Measurements from ENCODE around the gene HERC4.
"Not testable (repeated sequence)": the region's sequence is repeated elsewhere in the genome, so short reads cannot be mapped to it uniquely, and the experiment has no call there.

Gene HERC4

DNA sequence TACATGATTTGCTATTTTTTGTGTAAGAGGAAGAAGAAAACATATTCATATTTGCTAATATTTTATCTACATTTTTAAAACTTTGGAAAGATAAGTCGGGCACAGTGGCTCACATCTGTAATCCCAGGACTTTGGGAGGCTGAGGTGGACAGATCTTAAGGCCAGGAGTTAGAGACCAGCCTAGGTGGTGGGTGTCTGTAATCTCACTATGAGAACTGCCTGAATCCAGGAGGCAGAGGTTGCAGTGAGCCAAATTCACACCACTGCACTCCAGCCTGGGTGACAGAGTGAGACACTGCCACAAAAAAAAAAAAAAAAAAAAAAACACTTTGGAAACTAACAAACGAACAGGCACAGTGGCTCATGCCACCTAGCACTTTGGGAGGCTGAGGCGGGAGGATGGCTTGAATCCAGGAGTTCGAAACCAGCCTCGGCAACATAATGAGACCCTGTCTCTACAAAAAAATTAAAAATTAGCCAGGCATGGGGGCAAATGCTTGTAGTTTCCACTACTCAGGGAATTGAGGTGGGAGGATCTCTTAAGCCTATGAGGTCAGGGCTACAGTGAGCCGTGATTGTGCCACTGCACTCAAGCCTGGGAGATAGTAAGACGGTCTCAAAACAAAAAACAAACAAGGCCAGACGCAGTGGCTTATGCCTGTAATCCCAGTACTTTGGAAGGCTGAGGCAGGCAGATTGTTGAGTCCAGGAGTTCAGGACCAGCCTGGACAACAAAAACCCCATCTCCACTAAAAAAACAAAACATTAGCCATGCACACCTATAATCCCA lies 25.6 kb downstream of the HERC4 start:
- DNase-seq (ENCODE audit: low spot score) = no peak

DNA sequence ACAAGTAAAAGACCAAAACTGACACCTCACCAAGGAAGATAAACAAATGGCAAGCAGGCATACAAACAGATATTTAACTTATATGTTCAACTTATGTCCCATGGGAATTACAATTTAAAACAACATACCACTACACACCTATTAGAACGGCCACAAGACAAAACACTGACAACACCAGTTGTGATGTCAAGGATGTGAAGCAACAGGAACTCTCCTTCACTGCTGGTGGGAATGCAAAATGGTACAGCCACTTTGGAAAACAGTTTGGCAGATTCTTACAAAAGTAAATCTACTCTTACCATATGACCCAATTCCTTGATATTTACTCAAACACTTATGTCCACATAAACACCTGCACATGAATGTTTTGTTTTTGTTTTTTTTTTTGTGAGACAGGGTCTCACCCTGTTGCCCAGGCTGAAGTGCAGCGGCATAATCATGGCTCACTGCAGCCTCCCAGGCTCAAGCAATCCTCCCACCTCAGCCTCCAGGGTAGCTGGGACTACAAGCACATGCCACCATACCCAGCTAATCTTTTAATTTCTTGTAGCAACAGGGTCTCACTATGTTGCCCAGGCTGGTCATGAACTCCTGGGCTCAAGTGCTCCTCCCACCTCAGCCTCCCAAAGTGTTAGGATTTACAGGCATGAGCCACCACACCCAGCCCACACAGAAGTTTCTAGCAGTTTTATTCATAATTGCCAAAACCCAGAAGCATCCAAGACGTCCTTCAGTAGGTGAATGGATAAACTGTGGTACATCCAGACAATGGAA lies 27.3 kb downstream of the HERC4 start:
- no peak for DNase-seq (ENCODE audit: low spot score)

- no peak for DNase-seq (ENCODE audit: low spot score)
Measured at GRCh38 chr10:68047122-68047521, 28.0 kb downstream of the HERC4 start.

- no peak for DNase-seq (ENCODE audit: low spot score)
Measured at GRCh38 chr10:68046642-68047041, 28.4 kb downstream of the HERC4 start.

- no peak for DNase-seq (ENCODE audit: low spot score)
Measured at GRCh38 chr10:68043030-68043429, 32.1 kb downstream of the HERC4 start.

DNA sequence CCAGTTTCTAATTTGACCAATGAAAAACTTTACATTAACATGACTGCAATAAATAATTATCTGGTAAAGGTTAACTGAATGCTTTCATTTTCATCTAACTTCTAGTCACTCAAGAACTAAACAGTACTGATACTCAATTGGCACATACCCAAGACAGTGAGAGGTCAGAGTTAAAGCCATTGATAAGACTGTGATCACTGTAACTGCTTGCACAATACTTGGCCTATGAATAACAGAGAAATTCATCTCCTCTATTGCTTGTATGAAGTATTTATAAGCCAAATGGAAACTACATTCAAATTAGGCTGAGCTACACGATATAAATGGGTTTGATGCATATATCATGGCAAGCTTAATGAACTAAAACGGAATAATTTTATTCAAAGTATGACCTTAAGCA lies 43.0 kb downstream of the HERC4 start:
- DNase-seq (ENCODE audit: low spot score) = no peak

- DNase-seq (ENCODE audit: low spot score) = no peak
Measured at GRCh38 chr10:68027429-68027828, 47.7 kb downstream of the HERC4 start.

DNA sequence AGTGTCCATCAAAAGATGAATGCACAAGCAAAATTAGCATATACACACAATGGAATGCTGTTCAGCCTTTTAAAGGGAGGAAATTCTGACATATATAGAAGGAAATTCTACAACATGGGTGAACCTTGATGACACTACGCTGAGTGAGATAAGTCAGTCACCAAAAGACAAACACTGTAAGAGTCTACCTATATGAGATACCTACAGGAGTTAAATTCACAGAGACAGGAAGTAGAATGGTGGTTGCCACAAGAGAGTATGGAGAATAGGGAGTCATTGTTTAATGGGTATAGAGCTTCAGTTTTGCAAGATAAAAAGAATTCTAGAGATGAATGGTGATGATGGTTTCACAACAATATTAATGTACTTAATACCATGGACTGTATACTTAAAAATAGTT lies 51.8 kb downstream of the HERC4 start:
- DNase-seq (ENCODE audit: low spot score) = no peak

- not testable (repeated sequence) for DNase-seq (ENCODE audit: low spot score)
Measured at GRCh38 chr10:68022324-68022723, 52.8 kb downstream of the HERC4 start.

DNA sequence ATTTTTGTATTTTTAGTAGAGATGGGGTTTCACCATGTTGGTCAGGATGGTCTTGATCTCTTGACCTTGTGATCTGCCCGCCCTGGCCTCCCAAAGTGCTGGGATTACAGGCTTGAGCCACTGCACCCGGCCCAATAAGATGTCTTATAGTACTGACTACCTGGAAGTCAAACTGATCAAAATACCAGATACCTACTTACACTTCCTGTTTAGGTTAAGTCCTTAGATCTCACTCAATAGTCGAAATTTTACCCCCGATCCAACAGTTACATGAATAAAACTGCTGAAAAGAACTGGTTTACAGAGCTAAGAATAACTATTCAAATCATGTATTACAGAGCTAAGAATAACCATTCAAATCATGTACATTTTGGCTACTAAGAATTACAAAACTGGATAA lies 58.6 kb downstream of the HERC4 start:
- not testable (repeated sequence) for DNase-seq (ENCODE audit: low spot score)

DNA sequence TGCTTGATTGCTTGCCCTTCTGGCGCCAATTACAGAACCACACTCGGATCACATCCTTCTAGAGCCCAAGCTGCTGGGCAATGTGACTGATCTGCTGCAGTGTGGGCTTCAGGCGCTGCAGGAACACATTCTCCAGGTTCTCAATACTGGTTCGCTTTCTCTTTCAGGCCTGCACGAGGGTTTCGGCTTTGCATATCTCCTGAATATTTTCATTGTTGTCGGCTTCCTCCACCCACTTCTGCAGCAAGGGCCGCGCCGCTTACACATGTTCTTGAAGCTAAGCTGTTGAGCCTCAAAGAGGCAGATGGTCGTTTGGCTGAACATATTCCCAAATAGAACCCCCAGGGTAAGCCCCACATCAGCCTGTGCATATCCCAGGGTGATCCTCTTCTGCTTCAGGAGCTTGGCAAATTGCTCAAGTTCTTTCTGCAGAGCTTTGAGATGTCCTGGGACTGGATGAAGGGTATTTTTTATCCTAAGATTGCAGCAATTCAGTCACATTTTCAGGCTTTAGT lies 64.6 kb downstream of the HERC4 start:
- DNase-seq (ENCODE audit: low spot score) = no peak

DNA sequence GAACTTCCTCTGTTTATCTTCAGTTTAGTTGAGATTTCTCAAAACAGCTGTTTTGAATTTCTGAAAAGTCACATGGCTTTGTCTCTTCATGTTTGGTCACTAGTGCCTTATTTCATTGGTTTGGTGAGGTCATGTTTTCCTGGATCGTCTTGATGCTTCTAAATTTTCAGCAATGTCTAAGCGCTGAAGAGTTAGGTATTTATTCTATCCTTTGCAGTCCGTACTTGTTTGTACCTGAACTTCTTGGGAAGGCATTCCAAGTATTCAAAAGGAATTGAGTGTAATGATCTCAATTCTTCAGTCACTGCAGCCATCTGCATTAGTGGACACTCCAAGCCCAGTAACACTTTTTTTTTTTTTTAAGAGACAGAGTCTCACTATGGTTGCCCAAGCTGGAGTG lies 67.7 kb downstream of the HERC4 start:
- no peak for DNase-seq (ENCODE audit: low spot score)

DNA sequence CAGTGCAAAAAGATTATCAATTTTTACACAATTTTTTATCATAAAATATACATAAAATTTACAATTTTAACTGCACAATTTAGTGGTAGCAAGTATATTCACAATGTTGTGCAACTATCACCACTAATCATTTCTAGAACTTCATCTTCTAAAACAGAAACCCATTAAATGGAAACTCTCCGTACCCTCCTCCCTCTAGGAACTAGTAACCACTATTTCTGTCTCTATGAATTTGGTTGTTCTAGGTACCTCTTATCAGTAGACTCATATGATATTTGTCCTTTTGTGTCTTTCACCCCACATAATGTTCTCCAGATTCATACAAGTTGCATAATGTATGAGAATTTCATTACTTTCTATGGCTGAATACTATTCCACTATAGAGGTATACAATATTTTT lies 73.5 kb downstream of the HERC4 start:
- DNase-seq (ENCODE audit: low spot score) = no peak

DNA sequence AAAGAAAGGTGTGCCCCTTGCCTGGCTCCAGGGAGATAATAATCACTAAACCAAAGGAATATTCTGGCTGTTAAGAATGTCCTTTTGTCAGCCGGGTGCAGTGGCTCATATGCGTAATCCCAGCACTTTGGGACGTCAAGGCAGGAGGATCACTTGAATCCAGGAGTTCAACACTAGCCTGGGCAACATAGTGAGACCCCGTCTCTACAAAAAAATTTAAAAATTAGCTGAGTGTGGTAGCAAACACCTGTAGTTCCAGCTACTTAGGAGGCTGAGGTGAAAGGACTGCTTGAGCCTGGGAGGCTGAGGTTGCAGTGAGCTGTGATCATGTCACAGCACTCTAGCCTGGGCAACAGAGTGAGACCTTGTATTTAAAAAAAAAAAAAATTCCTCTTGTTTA lies 74.1 kb downstream of the HERC4 start:
- no peak for DNase-seq (ENCODE audit: low spot score)

DNA sequence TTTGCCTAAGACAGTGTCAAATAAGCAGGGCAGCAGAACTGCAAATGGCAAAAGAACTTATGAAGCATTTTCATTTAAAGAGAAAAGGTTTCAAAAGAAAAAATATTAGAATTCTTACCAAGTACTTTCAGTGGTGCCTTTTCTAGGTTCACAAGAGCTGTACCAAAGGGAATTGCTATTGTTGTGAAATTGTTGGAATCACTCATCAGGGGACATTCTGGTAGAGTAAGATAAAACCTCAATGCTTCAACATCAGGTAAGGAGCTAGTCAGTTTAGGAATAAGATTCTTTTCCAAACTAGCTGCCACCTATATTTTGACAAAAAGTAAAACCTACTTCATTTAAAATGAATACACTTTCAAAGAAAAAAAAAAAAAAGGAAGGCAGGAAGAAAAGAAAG lies 85.0 kb downstream of the HERC4 start:
- no peak for DNase-seq (ENCODE audit: low spot score)

- DNase-seq (ENCODE audit: low spot score) = no peak
Measured at GRCh38 chr10:67988606-67989005, 86.5 kb downstream of the HERC4 start.

DNA sequence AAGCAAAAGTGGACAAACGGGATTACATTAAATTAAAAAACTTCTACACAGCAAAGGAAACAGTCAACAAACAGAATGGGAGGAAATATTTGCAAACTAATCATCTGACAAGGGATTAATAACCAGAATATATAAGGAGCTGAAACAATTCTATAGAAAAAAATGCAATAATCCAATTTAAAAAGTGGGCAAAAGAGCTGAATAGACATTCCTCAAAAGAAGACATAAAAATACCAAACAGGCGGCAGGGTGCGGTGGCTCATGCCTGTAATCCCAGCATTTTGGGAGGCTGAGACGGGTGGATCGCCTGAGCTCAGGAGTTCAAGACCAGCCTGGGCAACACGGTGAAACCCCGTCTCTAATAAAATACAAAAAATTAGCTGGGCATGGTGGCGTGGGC lies 92.5 kb downstream of the HERC4 start:
- not testable (repeated sequence) for DNase-seq (ENCODE audit: low spot score)

DNA sequence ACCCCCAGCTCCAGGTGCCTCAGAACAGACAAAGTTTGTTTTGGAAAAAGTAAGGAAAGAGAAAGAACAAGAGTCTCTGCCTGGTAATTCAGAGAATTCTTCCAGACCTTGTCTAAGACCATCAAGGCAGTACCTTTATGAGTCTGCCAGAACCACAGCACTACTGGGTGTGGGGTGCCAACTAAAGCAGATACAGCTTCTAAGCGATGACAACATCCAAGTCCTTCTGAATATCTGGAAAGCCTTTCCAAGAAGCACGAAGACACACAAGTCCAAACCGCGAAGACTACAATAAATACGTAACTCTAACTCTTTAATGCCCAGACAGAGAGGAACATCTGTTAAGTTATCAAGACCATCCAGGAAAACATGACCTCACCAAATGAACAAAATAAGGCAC lies 96.3 kb downstream of the HERC4 start:
- no peak for DNase-seq (ENCODE audit: low spot score)

DNA sequence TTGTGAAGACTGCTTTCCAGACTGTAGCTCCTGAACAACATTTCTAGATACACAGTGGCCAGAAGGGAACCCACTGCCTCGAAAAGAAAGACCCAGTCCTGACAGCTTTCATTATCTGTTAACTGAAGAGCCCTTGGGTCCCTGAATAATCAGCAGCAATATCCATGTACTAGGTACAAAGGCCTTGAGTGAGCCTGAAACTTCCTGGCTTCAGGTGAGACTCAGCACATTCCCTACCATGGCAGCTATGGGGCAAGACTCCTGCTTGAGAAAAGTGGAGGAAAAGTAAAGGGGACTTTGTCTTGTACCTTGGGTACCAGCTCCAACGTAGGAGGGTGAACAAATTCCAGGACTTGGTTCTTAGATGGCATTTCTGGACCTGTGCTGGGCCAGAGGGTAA lies 97.8 kb downstream of the HERC4 start:
- no peak for DNase-seq (ENCODE audit: low spot score)

GRCh38 chr10:67976292-67977245 lies 98.5 kb downstream of the HERC4 start:
- DNase-seq (ENCODE audit: low spot score) = no peak

GRCh38 chr10:67975871-67976270 lies 99.2 kb downstream of the HERC4 start:
- DNase-seq (ENCODE audit: low spot score) = no peak

DNA sequence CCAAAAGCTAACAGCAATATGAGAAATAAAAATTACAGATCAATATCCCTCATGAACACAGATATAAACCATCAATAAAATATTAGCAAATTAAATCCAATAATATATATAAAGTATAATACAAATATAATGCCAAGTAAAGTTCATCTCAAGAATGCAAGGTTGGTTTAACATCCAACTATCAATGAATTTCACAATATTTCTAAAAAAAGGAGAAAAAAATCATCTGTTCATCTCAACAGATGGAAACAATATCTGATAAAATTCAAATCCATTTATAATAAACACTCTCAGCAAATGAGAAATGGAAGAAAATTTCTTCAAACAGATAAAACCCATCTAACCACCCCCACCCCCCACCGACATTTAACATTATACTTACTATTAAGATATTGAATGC lies 103.8 kb downstream of the HERC4 start:
- no peak for DNase-seq (ENCODE audit: low spot score)
